ENCODE data around the gene KLLN.

DNA sequence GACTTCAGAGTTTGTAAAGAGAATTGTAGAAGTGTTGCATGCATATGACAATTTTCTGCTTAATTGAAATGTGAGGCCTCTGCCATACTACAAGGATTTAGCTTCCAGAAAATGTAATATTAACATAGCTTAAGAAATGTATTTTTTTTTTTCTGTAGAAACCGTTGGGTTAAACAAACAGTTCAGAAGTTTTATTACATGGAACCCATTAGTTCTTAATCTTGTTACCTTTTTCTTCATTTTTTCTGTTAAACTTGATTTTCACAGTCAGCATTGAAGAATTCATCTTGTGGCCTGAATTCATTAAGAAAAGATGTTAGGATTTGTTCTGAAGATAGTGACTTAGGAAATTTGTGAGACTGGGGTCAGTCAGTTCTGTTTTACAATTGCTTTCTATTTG lies 4.9 kb upstream of the KLLN start:
- no peak for TF ChIP-seq YY1 (IDR thresholded peaks at IDR 0.05; ENCODE audit: insufficient read depth, insufficient read length)
- no peak for TF ChIP-seq ZNF274 (IDR thresholded peaks at IDR 0.05; ENCODE audit: low read depth, low read length)

Data from NT2/D1 (cell line).